Activated CD8-positive, alpha-beta memory T cell treated with anti-CD3 and anti-CD28 coated beads, Interleukin-2, amount 50 U/mL, for 24 hours (primary cell): ENCODE results near the gene HDAC10.
"Not testable (repeated sequence)": the region's sequence is repeated elsewhere in the genome, so short reads cannot be mapped to it uniquely, and the experiment has no call there.

ENCODE experiments used
- DNase-seq: peaks from one replicate; pipeline ENCODE4 v3.0.0-alpha.2; 2020; ENCODE audit errors: extremely low read depth

The HDAC10 gene

GRCh38 chr22:50285568-50286229 is 34.6 kb upstream of the HDAC10 start:
- no peak for DNase-seq

- no peak for DNase-seq
Measured at GRCh38 chr22:50284479-50284878, 33.4 kb upstream of the HDAC10 start.

- no peak for DNase-seq
Measured at GRCh38 chr22:50283821-50284220, 32.8 kb upstream of the HDAC10 start.

- DNase-seq = no peak
Measured at GRCh38 chr22:50282361-50283155, 31.5 kb upstream of the HDAC10 start.

- DNase-seq = no peak
Measured at GRCh38 chr22:50281957-50282356, 30.9 kb upstream of the HDAC10 start.

GRCh38 chr22:50281384-50281760 is 30.3 kb upstream of the HDAC10 start:
- DNase-seq = no peak

GRCh38 chr22:50280708-50281383 is 29.8 kb upstream of the HDAC10 start:
- no peak for DNase-seq

- no peak for DNase-seq
Measured at GRCh38 chr22:50280022-50280707, 29.1 kb upstream of the HDAC10 start.

GRCh38 chr22:50278956-50279619 is 28.0 kb upstream of the HDAC10 start:
- no peak for DNase-seq

GRCh38 chr22:50278461-50278860 is 27.4 kb upstream of the HDAC10 start:
- DNase-seq = no peak

GRCh38 chr22:50277761-50278160 is 26.7 kb upstream of the HDAC10 start:
- DNase-seq = no peak

- no peak for DNase-seq
Measured at GRCh38 chr22:50276143-50276542, 25.1 kb upstream of the HDAC10 start.

GRCh38 chr22:50275181-50276055 is 24.4 kb upstream of the HDAC10 start:
- DNase-seq = no peak

- DNase-seq = no peak
Measured at GRCh38 chr22:50274771-50275170, 23.7 kb upstream of the HDAC10 start.

- DNase-seq = no peak
Measured at GRCh38 chr22:50274311-50274710, 23.2 kb upstream of the HDAC10 start.

GRCh38 chr22:50273781-50274180 is 22.7 kb upstream of the HDAC10 start:
- DNase-seq = not testable (repeated sequence)

GRCh38 chr22:50273352-50273751 is 22.3 kb upstream of the HDAC10 start:
- not testable (repeated sequence) for DNase-seq

GRCh38 chr22:50272044-50272802 is 21.2 kb upstream of the HDAC10 start:
- no peak for DNase-seq

- DNase-seq = no peak
Measured at GRCh38 chr22:50271519-50271970, 20.5 kb upstream of the HDAC10 start.
